LNCAP (cell line): ENCODE measurements around the gene NOL6.

ENCODE experiments used
- TF ChIP-seq, protein P1 (sequence below): fragments of 450-650 bp; IDR thresholded peaks from 2 replicates; pipeline ENCODE4 v1.5.1; 2017; ENCODE audit warnings: mild to moderate bottlenecking

Gene NOL6

DNA sequence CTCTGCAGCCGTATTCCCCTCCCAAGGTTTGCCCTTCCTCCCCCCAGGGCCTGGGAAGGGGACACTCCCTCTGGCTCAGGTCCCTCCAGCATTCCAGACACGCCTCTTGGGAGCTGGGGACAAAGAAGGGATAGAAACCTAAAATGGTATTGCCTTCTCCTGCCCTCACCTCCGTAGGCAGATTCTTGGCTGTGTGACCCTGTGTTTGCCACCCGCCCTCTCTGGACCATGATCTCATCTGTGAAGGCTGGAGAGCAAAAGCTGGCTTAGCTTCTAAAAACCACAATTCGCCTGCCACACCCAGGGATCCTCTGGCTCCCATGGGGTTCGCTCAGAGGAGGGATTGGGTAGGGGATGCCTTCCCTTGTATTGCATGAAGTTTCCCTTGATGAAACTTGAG, 34.0 kb downstream of the NOL6 start:
- TF ChIP-seq, protein P1, sequence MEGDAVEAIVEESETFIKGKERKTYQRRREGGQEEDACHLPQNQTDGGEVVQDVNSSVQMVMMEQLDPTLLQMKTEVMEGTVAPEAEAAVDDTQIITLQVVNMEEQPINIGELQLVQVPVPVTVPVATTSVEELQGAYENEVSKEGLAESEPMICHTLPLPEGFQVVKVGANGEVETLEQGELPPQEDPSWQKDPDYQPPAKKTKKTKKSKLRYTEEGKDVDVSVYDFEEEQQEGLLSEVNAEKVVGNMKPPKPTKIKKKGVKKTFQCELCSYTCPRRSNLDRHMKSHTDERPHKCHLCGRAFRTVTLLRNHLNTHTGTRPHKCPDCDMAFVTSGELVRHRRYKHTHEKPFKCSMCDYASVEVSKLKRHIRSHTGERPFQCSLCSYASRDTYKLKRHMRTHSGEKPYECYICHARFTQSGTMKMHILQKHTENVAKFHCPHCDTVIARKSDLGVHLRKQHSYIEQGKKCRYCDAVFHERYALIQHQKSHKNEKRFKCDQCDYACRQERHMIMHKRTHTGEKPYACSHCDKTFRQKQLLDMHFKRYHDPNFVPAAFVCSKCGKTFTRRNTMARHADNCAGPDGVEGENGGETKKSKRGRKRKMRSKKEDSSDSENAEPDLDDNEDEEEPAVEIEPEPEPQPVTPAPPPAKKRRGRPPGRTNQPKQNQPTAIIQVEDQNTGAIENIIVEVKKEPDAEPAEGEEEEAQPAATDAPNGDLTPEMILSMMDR = no peak

GRCh38 chr9:33438926-33439680, 34.6 kb downstream of the NOL6 start:
- TF ChIP-seq, protein P1 = no peak

DNA sequence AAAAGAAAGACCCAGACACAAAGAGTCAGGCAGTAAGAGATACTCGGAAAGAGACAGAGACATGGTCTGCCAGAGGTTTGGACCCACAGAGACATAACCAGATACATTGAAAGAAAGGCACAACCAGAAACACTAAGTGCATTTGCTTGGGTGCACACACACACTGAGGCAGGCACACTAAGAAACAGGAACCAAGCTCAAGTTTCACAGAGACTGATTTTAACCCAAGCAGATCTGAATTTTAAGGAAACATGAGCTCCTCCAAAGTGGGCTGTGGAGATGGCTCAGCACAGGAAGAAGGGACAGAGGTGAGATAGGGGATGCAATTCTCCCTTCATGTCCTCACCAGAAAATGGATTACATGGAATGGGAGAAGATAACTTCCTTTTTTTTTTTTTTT, 35.8 kb downstream of the NOL6 start:
- TF ChIP-seq, protein P1 = no peak

GRCh38 chr9:33437205-33437604, 36.5 kb downstream of the NOL6 start:
- TF ChIP-seq, protein P1 = no peak

GRCh38 chr9:33436445-33436844, 37.3 kb downstream of the NOL6 start:
- TF ChIP-seq, protein P1 = no peak

GRCh38 chr9:33435821-33436277, 37.9 kb downstream of the NOL6 start:
- TF ChIP-seq, protein P1 = no peak

- TF ChIP-seq, protein P1 = no peak
Measured at GRCh38 chr9:33434317-33435105, 39.2 kb downstream of the NOL6 start.
